Right atrium auricular region (tissue), 2 donors: ENCODE measurements around the gene SWI5. TPM values are rescaled to one million over a fixed set of nuclear protein-coding genes. Genes with fewer than 3 reads are reported as not detected.

Experiments used
- DNase-seq: peaks from one replicate; pipeline ENCODE4 v3.0.0-alpha.2; 2019; ENCODE audit warnings: low spot score
- H3K27ac ChIP-seq, 2 donors: fragments of 200-600 bp; sonication (generic); 1 replicate in 1 of 2; 2 replicates in 1 of 2; pipeline ENCODE4 v1.5.1; 2016 to 2019
- H3K27me3 ChIP-seq, 2 donors: fragments of 200-600 bp; sonication (generic); one replicate each; pipeline versions ENCODE4 v1.5.1 to v1.6.0; 2017 to 2019
- H3K36me3 ChIP-seq: fragments of 200-600 bp; sonication (generic); one replicate; pipeline ENCODE4 v1.5.1; 2016
- H3K4me1 ChIP-seq, 2 donors: fragments of 200-600 bp; sonication (generic); one replicate each; pipeline versions ENCODE4 v1.5.1 to v1.6.0; 2017 to 2019
- H3K4me3 ChIP-seq, 2 donors: fragments of 200-600 bp; sonication (generic); 1 replicate in 1 of 2; 2 replicates in 1 of 2; pipeline ENCODE4 v1.5.1; 2017 to 2019; ENCODE audit warnings: mild to moderate bottlenecking in 1 of 2, moderate library complexity in 1 of 2
- H3K9me3 ChIP-seq, 2 donors: fragments of 200-600 bp; sonication (generic); one replicate each; pipeline ENCODE4 v1.5.1; 2019
- total RNA-seq, 2 donors: library from RNA; depleted of rRNA; stranded (reverse); fragments of >200 nt; gene quantifications; one replicate each; pipeline ENCODE4 v1.1.0, GENCODE V29; 2016
- TF ChIP-seq, protein P1 (sequence below), 2 donors: fragments of 200-600 bp; sonication (generic); IDR thresholded peaks; one replicate each; pipeline ENCODE4 v1.5.1; 2019; ENCODE audit warnings: antibody characterized with exemption in 2 of 2

The SWI5 gene
- total RNA-seq, 2 donors from 2014 or later, result 21.5 to 23.0 TPM

DNA sequence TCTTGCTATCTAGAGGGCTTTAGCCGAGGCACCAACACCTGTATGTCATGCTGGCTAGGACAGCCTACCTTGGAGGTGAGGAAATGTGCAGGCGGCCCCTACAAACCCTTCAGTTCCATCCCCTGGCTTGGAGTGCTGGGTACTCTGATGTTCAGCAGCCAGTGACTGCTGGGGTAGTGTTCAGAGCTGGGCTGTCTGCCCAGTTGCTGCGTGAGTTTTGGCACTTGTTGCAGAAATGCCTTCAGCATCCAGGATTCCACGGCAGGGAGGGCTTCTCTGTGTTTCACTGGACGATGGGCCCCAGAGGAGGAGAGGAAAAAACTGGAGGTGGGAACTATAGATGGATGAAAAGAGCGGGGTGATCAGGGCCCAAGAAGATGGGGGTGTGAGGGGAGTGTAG, 10.4 kb downstream of the SWI5 start:
- H3K4me3 ChIP-seq, result no peak overlapping the region
- H3K9me3 ChIP-seq, result no peaks in the 10 kb centered on the region
- no peaks in the 10 kb centered on the region for H3K27me3 ChIP-seq
- TF ChIP-seq, protein P1, sequence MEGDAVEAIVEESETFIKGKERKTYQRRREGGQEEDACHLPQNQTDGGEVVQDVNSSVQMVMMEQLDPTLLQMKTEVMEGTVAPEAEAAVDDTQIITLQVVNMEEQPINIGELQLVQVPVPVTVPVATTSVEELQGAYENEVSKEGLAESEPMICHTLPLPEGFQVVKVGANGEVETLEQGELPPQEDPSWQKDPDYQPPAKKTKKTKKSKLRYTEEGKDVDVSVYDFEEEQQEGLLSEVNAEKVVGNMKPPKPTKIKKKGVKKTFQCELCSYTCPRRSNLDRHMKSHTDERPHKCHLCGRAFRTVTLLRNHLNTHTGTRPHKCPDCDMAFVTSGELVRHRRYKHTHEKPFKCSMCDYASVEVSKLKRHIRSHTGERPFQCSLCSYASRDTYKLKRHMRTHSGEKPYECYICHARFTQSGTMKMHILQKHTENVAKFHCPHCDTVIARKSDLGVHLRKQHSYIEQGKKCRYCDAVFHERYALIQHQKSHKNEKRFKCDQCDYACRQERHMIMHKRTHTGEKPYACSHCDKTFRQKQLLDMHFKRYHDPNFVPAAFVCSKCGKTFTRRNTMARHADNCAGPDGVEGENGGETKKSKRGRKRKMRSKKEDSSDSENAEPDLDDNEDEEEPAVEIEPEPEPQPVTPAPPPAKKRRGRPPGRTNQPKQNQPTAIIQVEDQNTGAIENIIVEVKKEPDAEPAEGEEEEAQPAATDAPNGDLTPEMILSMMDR (IDR thresholded peaks at IDR 0.05), result no peak
- no peak overlapping the region for H3K27ac ChIP-seq
- peaks cover 0 to 7% of the 10 kb centered on the region in 2 donors for H3K4me1 ChIP-seq
- peaks cover 18% of the 10 kb centered on the region for H3K36me3 ChIP-seq
- no peak for DNase-seq

DNA sequence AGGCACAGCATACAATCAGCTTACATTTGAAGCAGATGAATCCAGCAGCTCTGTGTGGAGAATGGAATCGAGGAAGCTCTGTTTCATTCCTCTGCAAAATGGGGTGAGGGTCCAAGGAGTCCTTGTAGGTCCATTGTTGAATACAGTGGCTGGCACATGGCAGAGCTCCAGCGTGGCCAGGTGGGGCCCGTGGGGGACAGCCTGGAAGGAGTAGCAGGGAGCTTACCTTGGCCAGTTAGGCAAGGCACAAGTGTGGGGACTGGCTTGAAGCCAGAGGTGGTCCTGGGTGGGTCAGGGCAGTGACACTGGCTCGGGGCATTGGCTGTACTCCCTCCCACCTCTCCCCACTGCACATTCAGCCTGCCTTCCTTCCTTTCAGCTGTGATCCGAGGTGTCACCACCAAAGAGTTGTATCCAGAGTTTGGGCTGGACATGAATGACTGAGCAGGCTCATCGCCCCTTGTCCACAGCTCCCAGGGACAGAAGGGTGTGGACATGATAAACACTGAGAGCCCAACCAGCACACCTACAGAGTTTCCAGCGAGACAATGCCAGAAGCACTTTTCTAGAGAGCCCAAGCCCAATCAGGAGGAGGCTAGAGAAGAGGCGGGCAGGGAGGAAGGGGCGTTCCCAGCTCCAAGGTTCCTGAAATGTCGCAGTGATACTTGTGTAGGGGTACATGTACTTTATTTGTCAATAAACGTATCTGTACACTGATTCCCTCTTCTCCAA, 12.4 kb downstream of the SWI5 start:
- Histone ChIP-seq H3K4me1 (peaks cover 0 to 7% of the 10 kb centered on the region in 2 donors), H3K9me3 (no peaks in the 10 kb centered on the region), H3K27me3 (no peaks in the 10 kb centered on the region), H3K36me3 (peaks cover 18% of the 10 kb centered on the region), H3K4me3 (no peak overlapping the region), H3K27ac (no peak overlapping the region)
- DNase-seq, result no peak
- TF ChIP-seq, protein P1 (IDR thresholded peaks at IDR 0.05), result no peak

DNA sequence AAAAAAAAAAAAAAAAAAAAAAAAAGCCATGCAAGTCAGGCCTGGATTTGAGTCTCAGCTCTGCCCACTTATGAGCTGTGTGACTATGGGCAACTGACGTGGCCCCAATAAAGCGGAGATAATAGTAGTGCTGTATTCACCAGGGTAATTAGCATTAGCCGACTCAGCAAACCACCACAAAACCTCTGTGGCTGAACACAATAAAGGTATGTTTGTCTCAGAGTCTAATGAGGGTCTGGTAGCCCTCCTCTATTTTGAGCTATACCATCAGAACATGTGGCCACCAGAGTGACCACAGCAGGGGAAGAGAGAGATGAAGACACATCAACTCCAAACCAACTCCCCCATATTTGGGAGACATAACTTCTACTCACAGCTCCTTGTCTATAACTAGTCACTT, 15.9 kb downstream of the SWI5 start:
- Histone ChIP-seq H3K36me3 (no peaks in the 10 kb centered on the region), H3K4me3 (no peak overlapping the region), H3K27ac (no peak overlapping the region), H3K9me3 (no peaks in the 10 kb centered on the region), H3K4me1 (peaks cover 0 to 3% of the 10 kb centered on the region in 2 donors), H3K27me3 (no peaks in the 10 kb centered on the region)
- DNase-seq, result no peak
- TF ChIP-seq, protein P1 (IDR thresholded peaks at IDR 0.05), result no peak

DNA sequence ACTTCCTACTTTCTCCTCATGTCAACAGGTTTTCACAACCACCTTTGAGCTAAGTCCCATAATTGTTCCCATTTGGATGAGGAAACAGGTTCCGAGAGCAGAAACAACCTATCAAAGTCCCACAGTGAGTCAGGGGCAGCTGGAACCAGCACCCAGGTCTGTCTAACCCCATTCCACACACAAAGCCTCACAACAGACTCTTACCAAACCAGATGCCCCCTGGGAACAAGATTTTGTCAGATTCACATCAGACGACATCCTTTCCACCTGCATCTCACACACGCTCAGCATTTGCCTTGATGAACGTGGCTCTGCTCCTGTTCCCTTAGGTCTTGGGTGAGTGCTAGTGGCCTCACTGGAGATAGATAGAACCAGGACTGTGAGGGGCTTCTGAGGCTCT, 17.0 kb downstream of the SWI5 start:
- no peak for DNase-seq
- H3K4me3 ChIP-seq, result no peak overlapping the region
- H3K9me3 ChIP-seq, result no peaks in the 10 kb centered on the region
- H3K27me3 ChIP-seq, result no peaks in the 10 kb centered on the region
- TF ChIP-seq, protein P1 (IDR thresholded peaks at IDR 0.05), result no peak
- H3K36me3 ChIP-seq, result no peaks in the 10 kb centered on the region
- H3K27ac ChIP-seq, result no peak overlapping the region
- H3K4me1 ChIP-seq, result peaks cover 0 to 3% of the 10 kb centered on the region in 2 donors

DNA sequence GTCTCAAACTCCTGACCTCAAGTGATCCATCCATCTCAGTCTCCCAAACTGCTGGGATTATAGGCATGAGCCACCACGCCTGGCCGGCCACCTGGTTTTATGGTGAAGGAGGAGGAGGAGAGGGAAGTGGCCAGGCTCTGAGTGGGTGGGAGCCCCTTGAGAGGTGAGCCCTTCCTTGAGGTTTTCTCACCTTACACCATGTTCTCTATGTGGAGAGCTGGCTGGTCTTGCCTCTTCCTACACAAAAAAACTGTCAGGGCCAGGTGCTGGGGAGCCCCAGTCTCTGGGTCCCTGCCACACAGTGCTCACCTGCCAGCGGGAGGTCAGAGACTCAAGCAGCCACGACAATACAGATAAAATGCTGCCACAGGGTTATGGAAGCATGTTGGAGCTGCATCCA, 18.1 kb downstream of the SWI5 start:
- Histone ChIP-seq H3K9me3 (no peaks in the 10 kb centered on the region), H3K27me3 (no peaks in the 10 kb centered on the region), H3K4me3 (no peak overlapping the region), H3K36me3 (no peaks in the 10 kb centered on the region), H3K27ac (no peak overlapping the region), H3K4me1 (peaks cover 0 to 3% of the 10 kb centered on the region in 2 donors)
- DNase-seq, result no peak
- TF ChIP-seq, protein P1 (IDR thresholded peaks at IDR 0.05), result no peak
